GM18511 (cell line): Measurements from ENCODE around the gene SLC9A9.
A peak's percentile ranks its signal among the peaks of the same experiment; 100 is the strongest.

Experiments
- ATAC-seq: cut with Tn5 transposase; IDR thresholded peaks from one replicate; pipeline ENCODE4 v1.9.1; 2021; ENCODE audit warnings: mild to moderate bottlenecking, moderate library complexity; ENCODE audit not compliant: unreplicated experiment

SLC9A9 gene

GRCh38 chr3:143603774-143604173 lies 244.5 kb downstream of the SLC9A9 start:
- ATAC-seq = no peak

- ATAC-seq = no peak
These were observed 246.4 kb downstream of the SLC9A9 start for GRCh38 chr3:143601723-143602484.

- ATAC-seq = no peak
These were observed 247.2 kb downstream of the SLC9A9 start for GRCh38 chr3:143600756-143601718.

GRCh38 chr3:143597774-143598652 lies 250.3 kb downstream of the SLC9A9 start:
- ATAC-seq = no peak

- ATAC-seq = no peak
These were observed 251.2 kb downstream of the SLC9A9 start for GRCh38 chr3:143596957-143597642.

GRCh38 chr3:143595456-143596077 lies 252.7 kb downstream of the SLC9A9 start:
- ATAC-seq = peak; percentile 99

GRCh38 chr3:143594206-143594605 lies 254.1 kb downstream of the SLC9A9 start:
- no peak for ATAC-seq

- ATAC-seq = no peak
These were observed 257.6 kb downstream of the SLC9A9 start for GRCh38 chr3:143590660-143591059.

GRCh38 chr3:143586576-143586975 lies 261.7 kb downstream of the SLC9A9 start:
- no peak for ATAC-seq

- ATAC-seq = no peak
These were observed 262.4 kb downstream of the SLC9A9 start for GRCh38 chr3:143585720-143586456.

- no peak for ATAC-seq
These were observed 263.8 kb downstream of the SLC9A9 start for GRCh38 chr3:143584474-143584873.

- peak; percentile 49 for ATAC-seq
These were observed 266.1 kb downstream of the SLC9A9 start for GRCh38 chr3:143581972-143582722.

- ATAC-seq = no peak
These were observed 269.3 kb downstream of the SLC9A9 start for GRCh38 chr3:143578810-143579435.

GRCh38 chr3:143576568-143577270 lies 271.5 kb downstream of the SLC9A9 start:
- ATAC-seq = no peak

GRCh38 chr3:143574933-143575332 lies 273.3 kb downstream of the SLC9A9 start:
- ATAC-seq = no peak

GRCh38 chr3:143573610-143574303 lies 274.5 kb downstream of the SLC9A9 start:
- ATAC-seq = no peak

GRCh38 chr3:143571548-143571947 lies 276.7 kb downstream of the SLC9A9 start:
- ATAC-seq = no peak
